HCT116 (cell line): ENCODE data around the gene KIAA1328. TPM values are rescaled to one million over a fixed set of nuclear protein-coding genes. Genes with fewer than 3 reads are reported as not detected.

Source experiments
- ATAC-seq: fragments of 200-7000 bp; cut with Tn5 transposase; 2 replicates; pipeline ENCODE4 v1.9.1; 2020; ENCODE audit warnings: mild to moderate bottlenecking, moderate library complexity
- BruUV-seq: library from RNA; stranded (reverse); fragments of 400-500 nt; replicated peaks from 2 replicates; lab custom pipeline; 2021; lab: Mats Ljungman, UMichigan
- CTCF ChIA-PET: fragments of 300-600 bp; sonication (Branson Sonifier 250); formaldehyde crosslinking; loops from one replicate; lab custom pipeline; 2021; ENCODE audit warnings: antibody characterized with exemption; lab: Charles Lee
- POLR2A ChIA-PET: fragments of 300-600, 350-600 bp; sonication (Branson Sonifier 250); formaldehyde crosslinking; loops from one replicate; lab custom pipeline; 2021; ENCODE audit warnings: antibody characterized with exemption; lab: Charles Lee
- RAD21 ChIA-PET, 2 experiments: fragments of 300-600 bp; sonication (Branson Sonifier 250); formaldehyde crosslinking; loops; one replicate each; lab custom pipeline; 2023; ENCODE audit warnings: low total read pairs in 2 of 2; ENCODE audit not compliant: uncharacterized antibody in 2 of 2, unreplicated experiment in 2 of 2, low non-redundant PET in 1 of 2; lab: Charles Lee
- DNase-seq: peaks from one replicate; pipeline ENCODE4 v3.0.0-alpha.2; 2010; ENCODE audit warnings: low read depth, low spot score
- H2AFZ ChIP-seq: fragments of 200-600 bp; shearing (Covaris generic), sonication (generic); 2 replicates; pipeline ENCODE4 v1.6.1; 2017; ENCODE audit warnings: low read depth, mixed run types, mixed read lengths, antibody characterized with exemption, low read length; ENCODE audit not compliant: poor library complexity, severe bottlenecking
- H3K27ac ChIP-seq: 2 replicates; pipeline ENCODE4 v1.5.1; 2012; ENCODE audit warnings: low read depth, low read length
- H3K27me3 ChIP-seq: fragments of 200-600 bp; sonication (generic); 2 replicates; pipeline ENCODE4 v1.6.1; 2016; ENCODE audit warnings: mixed run types, low read length, mixed read lengths; ENCODE audit not compliant: insufficient read depth
- H3K36me3 ChIP-seq, 2 experiments: fragments of 200-500 bp in 1 of 2; fragments of 200-600 bp in 1 of 2; sonication (Bioruptor generic) in 1 of 2; sonication (generic) in 1 of 2; 2 replicates each; pipeline versions ENCODE4 v1.5.1 to v1.6.1; 2014 to 2016; ENCODE audit warnings: low read length in 2 of 2, inconsistent platforms in 1 of 2, mixed read lengths in 1 of 2, mixed run types in 1 of 2; ENCODE audit not compliant: insufficient read depth in 2 of 2, control insufficient read depth in 1 of 2
- H3K4me1 ChIP-seq, 2 experiments: fragments of 200-600 bp in 1 of 2; sonication (generic) in 1 of 2; 2 replicates each; pipeline versions ENCODE4 v1.5.1 to v1.6.1; 2012 to 2017; ENCODE audit warnings: low read length in 2 of 2, inconsistent platforms in 1 of 2, mild to moderate bottlenecking in 1 of 2, mixed read lengths in 1 of 2, mixed run types in 1 of 2, moderate library complexity in 1 of 2; ENCODE audit not compliant: insufficient read depth in 2 of 2, control insufficient read depth in 1 of 2
- H3K4me2 ChIP-seq: fragments of 200-600 bp; sonication (generic); 2 replicates; pipeline ENCODE4 v1.6.1; 2017; ENCODE audit warnings: mixed run types, low read length, mixed read lengths
- H3K4me3 ChIP-seq, 2 experiments: fragments of 200-600 bp in 1 of 2; sonication (generic) in 1 of 2; replicated peaks in 1 of 2; 2 replicates each; pipeline ENCODE4 v1.5.1; 2011 to 2016; ENCODE audit warnings: low read length in 2 of 2, control low read depth in 1 of 2, low read depth in 1 of 2, mild to moderate bottlenecking in 1 of 2, mixed read lengths in 1 of 2, mixed run types in 1 of 2
- H3K79me2 ChIP-seq: fragments of 200-600 bp; sonication (generic); 2 replicates; pipeline ENCODE4 v1.6.1; 2017; ENCODE audit warnings: mild to moderate bottlenecking, mixed run types, low read length, moderate library complexity, mixed read lengths; ENCODE audit not compliant: insufficient read depth
- H3K9ac ChIP-seq: fragments of 200-600 bp; sonication (generic); 2 replicates; pipeline ENCODE4 v1.6.1; 2016; ENCODE audit warnings: low read length, mixed read lengths
- H3K9me2 ChIP-seq: fragments of 200-600 bp; sonication (generic), shearing (Covaris generic); 2 replicates; pipeline ENCODE4 v1.6.1; 2017; ENCODE audit warnings: mixed run types, mild to moderate bottlenecking, moderate library complexity; ENCODE audit not compliant: insufficient read depth
- H3K9me3 ChIP-seq, 2 experiments: fragments of 200-500 bp in 1 of 2; fragments of 200-600 bp in 1 of 2; sonication (Bioruptor generic) in 1 of 2; sonication (generic) in 1 of 2; 2 replicates each; pipeline ENCODE4 v1.6.1; 2014 to 2017; ENCODE audit warnings: low read length in 2 of 2, mixed read lengths in 2 of 2, inconsistent platforms in 1 of 2, low read depth in 1 of 2, mild to moderate bottlenecking in 1 of 2, mixed run types in 1 of 2, moderate library complexity in 1 of 2; ENCODE audit not compliant: control insufficient read depth in 1 of 2, insufficient read depth in 1 of 2
- H4K20me1 ChIP-seq: fragments of 200-600 bp; sonication (generic), shearing (Covaris generic); 2 replicates; pipeline ENCODE4 v1.6.1; 2017; ENCODE audit warnings: mixed run types, mild to moderate bottlenecking, moderate library complexity; ENCODE audit not compliant: insufficient read depth
- CTCF ChIP-seq, 3 experiments: fragments of 200-600 bp in 1 of 3; sonication (generic) in 1 of 3; IDR thresholded peaks in 2 of 3; conservative IDR thresholded peaks in 1 of 3; 2 replicates each; pipeline ENCODE4 v1.5.1; 2012 to 2017; ENCODE audit warnings: low read depth in 2 of 3, low read length in 2 of 3, antibody characterized with exemption in 1 of 3, borderline replicate concordance in 1 of 3, control low read depth in 1 of 3, mild to moderate bottlenecking in 1 of 3, mixed read lengths in 1 of 3, mixed run types in 1 of 3, moderate library complexity in 1 of 3; ENCODE audit not compliant: insufficient read depth in 1 of 3
- EGR1 ChIP-seq: IDR thresholded peaks from 2 replicates; pipeline ENCODE4 v1.6.1; 2012; ENCODE audit warnings: low read depth
- EZH2 ChIP-seq: fragments of 200-600 bp; sonication (generic); IDR thresholded peaks from 2 replicates; pipeline ENCODE4 v1.6.1; 2017; ENCODE audit warnings: antibody characterized with exemption, mixed run types
- FOSL1 ChIP-seq: IDR thresholded peaks from 2 replicates; pipeline ENCODE4 v1.6.1; 2012; ENCODE audit warnings: low read depth
- REST ChIP-seq: IDR thresholded peaks from 2 replicates; pipeline ENCODE4 v1.6.1; 2012; ENCODE audit warnings: low read depth
- SIN3A ChIP-seq: IDR thresholded peaks from 2 replicates; pipeline ENCODE4 v1.6.1; 2012; ENCODE audit warnings: low read depth
- SP1 ChIP-seq: IDR thresholded peaks from 2 replicates; pipeline ENCODE4 v1.6.1; 2012; ENCODE audit warnings: low read depth
- TCF7L2 ChIP-seq: IDR thresholded peaks from 2 replicates; pipeline ENCODE4 v1.7.0; 2011; ENCODE audit warnings: borderline replicate concordance, inconsistent platforms; ENCODE audit not compliant: insufficient read depth, insufficient read length; ENCODE audit errors: extremely low read depth
- intact Hi-C: fragments of 100-400 bp; cut with micrococcal nuclease; formaldehyde crosslinking; loops from 2 replicates; pipeline ENCODE4 v1.10.0; 2022
- total RNA-seq: library from RNA; stranded (reverse); gene quantifications from one replicate; pipeline ENCODE4 v1.2.1, GENCODE V29; 2021; ENCODE audit not compliant: unreplicated experiment

The KIAA1328 gene
- total RNA-seq, 1 experiment from 2014 or later = 5.2 TPM

DNA sequence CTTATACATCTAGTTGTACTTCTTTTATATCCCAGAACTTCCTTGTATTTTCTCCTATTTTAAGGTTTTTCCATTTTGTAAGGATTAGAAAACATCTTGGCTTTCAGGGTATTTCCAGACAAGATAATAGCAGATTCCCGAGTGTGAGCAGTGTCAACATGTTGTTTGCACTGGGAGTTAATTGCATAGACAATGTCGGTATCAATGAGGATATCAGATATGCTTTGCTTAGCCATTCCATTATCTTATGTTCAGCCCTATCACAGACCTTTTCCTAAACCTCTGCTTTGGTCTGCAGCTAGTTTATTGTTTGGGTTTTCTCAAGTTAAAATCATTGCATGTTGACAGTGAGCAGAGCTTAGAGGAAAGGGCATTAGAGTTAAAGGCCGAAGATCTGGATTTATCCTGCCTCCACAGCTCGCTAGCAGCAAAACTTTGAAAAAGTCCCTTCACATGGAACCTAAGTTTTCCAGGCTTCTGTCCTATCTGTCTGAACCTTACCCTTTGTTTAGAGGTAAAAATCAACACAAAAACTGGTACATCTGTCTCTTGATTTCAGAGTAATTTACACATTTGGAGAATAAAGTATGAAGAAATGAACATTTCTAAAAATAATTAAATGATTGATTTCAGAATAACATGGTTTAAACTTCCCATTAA, 355.4 kb downstream of the KIAA1328 start:
- intact Hi-C loops = no loop called here
- TF ChIP-seq EZH2 (no peak), SIN3A (no peak), TCF7L2 (no peak), CTCF (IDR thresholded peaks at IDR 0.05 in 2 of 3, conservative IDR thresholded peaks at IDR 0.05 in 1 of 3; ENCODE audit: borderline replicate concordance in 1 of 3, insufficient read depth in 1 of 3, low read depth in 2 of 3, low read length in 2 of 3) (no peak), REST (no peak), EGR1 (no peak), FOSL1 (no peak), SP1 (no peak)
- ChIA-PET POLR2A (no interaction called here), RAD21 (no interaction called here), CTCF (no interaction called here)
- Histone ChIP-seq H3K4me2 (no peak overlapping the region), H3K9me2 (no peaks in the 10 kb centered on the region), H2AFZ (no peak overlapping the region), H3K4me1 (no peaks in the 10 kb centered on the region), H3K79me2 (no peaks in the 10 kb centered on the region), H3K36me3 (no peaks in the 10 kb centered on the region), H3K4me3 (no peak overlapping the region), H3K27ac (no peak overlapping the region), H3K9me3 (no peaks in the 10 kb centered on the region), H3K9ac (no peak overlapping the region), H4K20me1 (no peaks in the 10 kb centered on the region), H3K27me3 (no peaks in the 10 kb centered on the region)
- BruUV-seq = no TSS peak
- DNase-seq (no peak), ATAC-seq (no peak)
